Measurements from ENCODE around the gene KRTAP4-5.

DNA sequence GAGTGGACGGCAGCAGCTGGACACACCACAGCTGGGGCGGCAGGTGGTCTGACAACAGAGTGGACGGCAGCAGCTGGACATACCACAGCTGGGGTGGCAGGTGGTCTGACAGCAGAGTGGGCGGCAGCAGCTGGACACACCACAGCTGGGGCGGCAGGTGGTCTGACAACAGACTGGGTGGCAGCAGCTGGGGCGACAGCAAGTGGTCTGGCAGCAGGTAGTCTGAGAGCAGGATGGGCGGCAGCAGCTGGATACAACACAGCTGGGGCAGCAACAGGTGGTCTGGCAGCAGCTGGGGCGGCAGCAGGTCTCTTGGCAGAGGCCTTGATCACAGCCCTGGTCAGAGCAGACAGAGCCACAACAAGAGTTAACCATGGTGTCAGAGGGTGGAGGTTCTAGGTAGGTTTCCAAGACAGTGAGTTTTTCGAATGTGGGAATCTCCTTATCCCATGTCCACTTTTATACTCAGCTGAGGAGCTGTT lies 34.9 kb upstream of the KRTAP4-5 start, which contains the start of gene KRTAP4-1:
- no peak for TF ChIP-seq EZH2 (IDR thresholded peaks at IDR 0.05; ENCODE audit: low read depth)
- TF ChIP-seq, protein P1, sequence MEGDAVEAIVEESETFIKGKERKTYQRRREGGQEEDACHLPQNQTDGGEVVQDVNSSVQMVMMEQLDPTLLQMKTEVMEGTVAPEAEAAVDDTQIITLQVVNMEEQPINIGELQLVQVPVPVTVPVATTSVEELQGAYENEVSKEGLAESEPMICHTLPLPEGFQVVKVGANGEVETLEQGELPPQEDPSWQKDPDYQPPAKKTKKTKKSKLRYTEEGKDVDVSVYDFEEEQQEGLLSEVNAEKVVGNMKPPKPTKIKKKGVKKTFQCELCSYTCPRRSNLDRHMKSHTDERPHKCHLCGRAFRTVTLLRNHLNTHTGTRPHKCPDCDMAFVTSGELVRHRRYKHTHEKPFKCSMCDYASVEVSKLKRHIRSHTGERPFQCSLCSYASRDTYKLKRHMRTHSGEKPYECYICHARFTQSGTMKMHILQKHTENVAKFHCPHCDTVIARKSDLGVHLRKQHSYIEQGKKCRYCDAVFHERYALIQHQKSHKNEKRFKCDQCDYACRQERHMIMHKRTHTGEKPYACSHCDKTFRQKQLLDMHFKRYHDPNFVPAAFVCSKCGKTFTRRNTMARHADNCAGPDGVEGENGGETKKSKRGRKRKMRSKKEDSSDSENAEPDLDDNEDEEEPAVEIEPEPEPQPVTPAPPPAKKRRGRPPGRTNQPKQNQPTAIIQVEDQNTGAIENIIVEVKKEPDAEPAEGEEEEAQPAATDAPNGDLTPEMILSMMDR (conservative IDR thresholded peaks at IDR 0.05): no peak

Data from PC-9 (cell line).